Right forelimb (tissue), 1 donor: Measurements from ENCODE around the gene DEGS1.

Experiments
- DNase-seq: peaks from one replicate; pipeline ENCODE4 v3.0.0-alpha.2; 2018

DEGS1 gene

GRCh38 chr1:224217655-224218623 is 34.9 kb downstream of the DEGS1 start:
- no peak for DNase-seq

- DNase-seq = no peak
Measured at GRCh38 chr1:224219011-224219611, 36.1 kb downstream of the DEGS1 start.

GRCh38 chr1:224219612-224220059 is 36.6 kb downstream of the DEGS1 start:
- no peak for DNase-seq

- no peak for DNase-seq
Measured at GRCh38 chr1:224223819-224224714, 41.0 kb downstream of the DEGS1 start.

DNA sequence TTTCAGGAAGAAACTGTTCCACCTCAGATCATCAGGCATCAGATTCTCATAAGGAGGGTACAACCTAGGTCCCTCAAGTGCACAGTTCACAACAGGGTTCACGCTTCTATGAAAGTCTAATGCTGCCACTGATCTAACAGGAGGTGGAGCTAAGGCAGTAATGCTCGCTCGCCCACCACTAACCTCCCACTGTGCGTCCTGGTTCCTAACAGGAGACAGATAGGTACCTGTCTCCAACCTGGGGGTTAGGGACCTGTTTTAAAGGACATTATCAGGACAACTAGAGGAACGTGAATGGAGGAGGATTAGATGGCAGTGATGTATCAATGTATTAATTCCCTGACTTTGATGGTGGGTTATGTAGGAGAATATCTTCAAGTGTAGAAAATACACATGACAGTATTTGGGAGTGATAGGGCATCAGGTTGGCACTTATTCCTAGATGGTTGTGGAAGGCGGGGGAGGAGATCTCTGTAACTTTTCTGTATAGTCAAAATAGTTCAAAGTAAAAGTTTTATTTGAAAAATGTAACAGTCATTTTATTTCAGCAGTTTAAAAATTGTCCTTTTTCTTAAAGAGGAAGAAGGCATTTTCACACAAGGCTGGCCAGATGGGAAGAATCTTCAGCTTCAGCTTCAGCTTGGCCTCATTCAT is 43.9 kb downstream of the DEGS1 start:
- no peak for DNase-seq

DNA sequence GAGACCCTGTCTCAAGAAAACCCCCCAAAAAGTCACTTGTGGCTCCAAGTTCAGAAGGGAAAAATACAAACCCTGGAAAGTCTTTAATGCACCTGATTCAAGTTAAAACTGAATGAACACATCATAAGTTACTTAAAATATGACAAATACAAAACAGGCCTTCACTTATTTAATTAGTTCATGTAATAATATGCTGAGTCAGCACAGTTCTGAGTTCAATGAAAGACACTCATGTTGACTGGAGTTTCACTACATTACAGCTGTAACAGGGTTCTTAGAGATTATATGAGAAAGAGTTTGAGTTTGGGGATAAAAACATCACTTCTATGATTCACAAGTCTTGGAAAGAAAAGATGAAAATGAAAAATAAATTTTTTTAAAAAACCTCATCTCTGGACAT is 51.0 kb downstream of the DEGS1 start:
- DNase-seq = no peak

DNA sequence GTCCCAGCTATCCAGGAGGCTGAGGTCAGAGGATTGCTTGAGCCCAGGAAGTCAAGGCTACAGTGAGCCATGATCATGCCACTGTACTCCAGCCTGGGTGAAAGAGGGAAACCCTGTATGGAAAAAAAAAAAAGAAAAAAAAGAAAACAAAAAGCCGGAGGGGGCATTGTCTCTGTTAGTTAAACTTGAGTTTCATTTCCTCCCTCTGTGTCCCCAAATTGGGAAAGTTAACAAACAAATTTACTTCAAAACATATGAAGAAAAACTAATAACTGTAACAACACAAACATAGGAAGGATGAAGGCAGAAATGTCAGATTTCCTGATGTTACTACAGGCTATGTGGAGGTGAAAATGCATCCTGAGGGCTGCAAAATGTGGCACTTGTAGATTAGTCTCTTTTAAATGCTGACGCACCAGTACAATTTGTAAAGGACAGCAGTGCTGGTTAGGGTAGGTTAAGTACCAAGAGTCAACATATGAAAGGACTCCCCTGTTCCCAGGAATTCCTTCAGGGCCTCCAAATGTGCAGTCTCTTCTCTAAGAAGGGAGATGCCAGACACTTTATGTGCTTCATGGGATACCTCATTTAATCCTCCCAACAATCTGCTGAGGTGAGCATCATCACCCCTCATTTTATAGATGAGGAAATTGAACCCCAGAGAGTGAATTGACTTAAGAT is 52.9 kb downstream of the DEGS1 start:
- no peak for DNase-seq

DNA sequence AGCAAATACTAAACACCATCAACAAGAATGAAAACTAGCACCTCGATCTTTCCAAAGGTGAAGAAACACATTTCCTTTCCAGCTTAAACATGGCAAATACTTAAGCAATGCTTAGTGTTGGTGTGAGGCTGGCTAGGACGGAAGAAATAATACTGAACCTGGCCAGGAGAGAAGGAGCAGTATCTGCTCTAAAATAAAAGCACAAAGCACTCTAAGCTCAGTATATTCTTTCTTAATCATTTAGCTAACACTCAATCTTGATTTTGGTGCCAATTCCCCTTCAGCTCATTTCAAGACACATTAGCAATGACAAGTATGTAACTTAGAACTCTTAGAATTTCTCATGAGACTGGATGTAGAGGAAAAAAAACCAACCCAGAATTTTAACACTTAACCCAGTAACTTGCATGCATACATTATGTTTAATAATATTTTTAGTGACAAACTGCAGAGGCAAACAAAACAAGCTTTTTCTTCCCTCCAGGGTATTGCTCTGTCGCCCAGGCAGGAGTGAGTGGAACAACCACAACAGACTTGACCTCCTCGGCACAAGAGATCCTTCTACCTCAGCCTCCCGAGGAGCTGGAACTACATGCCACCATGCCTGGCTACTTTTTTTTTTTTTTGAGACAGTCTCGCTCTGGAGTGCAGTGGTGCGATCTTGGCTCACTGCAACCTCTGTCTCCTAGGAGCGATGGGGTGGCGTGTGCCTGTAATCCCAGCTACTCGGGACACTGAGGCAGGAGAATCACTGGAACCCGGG is 54.3 kb downstream of the DEGS1 start:
- DNase-seq = no peak

- no peak for DNase-seq
Measured at GRCh38 chr1:224238212-224238611, 55.2 kb downstream of the DEGS1 start.

DNA sequence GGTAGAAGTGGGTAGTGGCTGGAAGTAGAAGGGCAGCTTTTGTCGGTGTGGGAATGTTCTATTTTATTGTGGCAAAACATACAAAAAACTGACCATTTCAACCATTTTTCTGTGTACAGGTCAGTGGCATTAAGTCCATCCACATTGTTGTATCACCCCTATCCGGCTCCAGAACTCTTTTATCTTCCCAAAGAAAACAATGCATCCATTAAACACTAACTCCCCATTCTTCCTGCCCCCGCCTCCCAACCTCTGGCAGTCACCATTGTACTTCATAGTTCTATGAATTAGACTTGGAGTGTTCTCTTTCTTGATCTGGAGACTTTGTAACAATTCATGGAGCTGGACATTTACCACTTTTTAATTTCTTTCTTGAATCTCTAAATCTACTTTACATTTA is 55.7 kb downstream of the DEGS1 start:
- DNase-seq = no peak
